PC-9 (cell line): ENCODE measurements around the gene NUP107.

Experiments
- CTCF ChIP-seq: fragments of 200-600 bp; sonication (generic); conservative IDR thresholded peaks from 2 replicates; pipeline ENCODE4 v1.6.1; 2017; ENCODE audit warnings: mixed run types, antibody characterized with exemption, mild to moderate bottlenecking, moderate library complexity
- EZH2 ChIP-seq: fragments of 200-600 bp; sonication (generic); IDR thresholded peaks from 2 replicates; pipeline ENCODE4 v1.8.0; 2017; ENCODE audit warnings: antibody characterized with exemption, low read depth

- TF ChIP-seq CTCF (no peak), EZH2 (no peak)
These were observed 86.8 kb downstream of the NUP107 start for GRCh38 chr12:68773582-68773981.
